Caco-2 (cell line): ENCODE data around the gene RAP1A. TPM values are rescaled to one million over a fixed set of nuclear protein-coding genes. Genes with fewer than 3 reads are reported as not detected.

ENCODE experiments used
- BruUV-seq: library from RNA; stranded (reverse); fragments of 400-500 nt; replicated peaks from 2 replicates; lab custom pipeline; 2021; lab: Mats Ljungman, UMichigan
- CTCF ChIA-PET: fragments of 300-600 bp; sonication (Branson Sonifier 250); formaldehyde crosslinking; loops from one replicate; lab custom pipeline; 2022; ENCODE audit warnings: antibody characterized with exemption; lab: Charles Lee
- POLR2A ChIA-PET: fragments of 300-600 bp; sonication (Branson Sonifier 250); formaldehyde crosslinking; loops from one replicate; lab custom pipeline; 2022; ENCODE audit warnings: antibody characterized with exemption; lab: Charles Lee
- DNase-seq, 2 experiments: peaks; one replicate each; pipeline versions ENCODE4 v3.0.0 to v3.0.0-alpha.2; 2020 to 2022
- H3K27me3 ChIP-seq: replicated peaks from 2 replicates; pipeline ENCODE4 v1.6.0; 2011; ENCODE audit warnings: low read length; ENCODE audit not compliant: control insufficient read depth, insufficient read depth
- H3K36me3 ChIP-seq: 2 replicates; pipeline ENCODE4 v1.5.1; 2011; ENCODE audit warnings: low read length; ENCODE audit not compliant: control insufficient read depth, insufficient read depth
- H3K4me1 ChIP-seq: fragments of 250-450 bp; sonication (Bioruptor Pico); 2 replicates; pipeline ENCODE4 v1.5.1; 2020; ENCODE audit warnings: mild to moderate bottlenecking
- H3K4me3 ChIP-seq: 2 replicates; pipeline ENCODE4 v1.5.1; 2011; ENCODE audit warnings: low read depth, mild to moderate bottlenecking, control low read depth, low read length
- H3K9me3 ChIP-seq: fragments of 250-450 bp; sonication (Bioruptor Pico); 2 replicates; pipeline ENCODE4 v1.5.1; 2020; ENCODE audit warnings: mild to moderate bottlenecking, moderate library complexity
- H3K27ac Mint-ChIP-seq: one replicate; pipeline ENCODE4 v1.8.0; 2022; ENCODE audit warnings: mixed read lengths; ENCODE audit not compliant: unreplicated experiment
- H3K27me3 Mint-ChIP-seq: one replicate; pipeline ENCODE4 v1.8.0; 2022; ENCODE audit warnings: mixed read lengths; ENCODE audit not compliant: insufficient read depth, unreplicated experiment
- H3K36me3 Mint-ChIP-seq: one replicate; pipeline ENCODE4 v1.8.0; 2022; ENCODE audit warnings: mild to moderate bottlenecking, mixed read lengths; ENCODE audit not compliant: insufficient read depth, unreplicated experiment
- H3K4me1 Mint-ChIP-seq: one replicate; pipeline ENCODE4 v1.8.0; 2022; ENCODE audit warnings: low read depth, mixed read lengths; ENCODE audit not compliant: unreplicated experiment
- H3K4me3 Mint-ChIP-seq: one replicate; pipeline ENCODE4 v1.8.0; 2022; ENCODE audit warnings: mild to moderate bottlenecking, moderate library complexity, mixed read lengths; ENCODE audit not compliant: unreplicated experiment
- H3K9me3 Mint-ChIP-seq: one replicate; pipeline ENCODE4 v1.8.0; 2022; ENCODE audit warnings: mixed read lengths; ENCODE audit not compliant: unreplicated experiment
- CTCF ChIP-seq, 2 experiments: fragments of 200-600 bp in 1 of 2; IDR thresholded peaks; 1 replicate in 1 of 2; 2 replicates in 1 of 2; pipeline versions ENCODE4 v1.5.1 to v1.8.0; 2011 to 2022; ENCODE audit warnings: antibody characterized with exemption in 1 of 2, control low read depth in 1 of 2, inconsistent platforms in 1 of 2, low read depth in 1 of 2, low read length in 1 of 2, mild to moderate bottlenecking in 1 of 2, moderate library complexity in 1 of 2; ENCODE audit not compliant: insufficient read depth in 1 of 2, severe bottlenecking in 1 of 2, unreplicated experiment in 1 of 2
- intact Hi-C: fragments of 100-400 bp; cut with micrococcal nuclease; formaldehyde crosslinking; loops from one replicate; pipeline ENCODE4 v1.10.0; 2022; ENCODE audit not compliant: unreplicated experiment
- total RNA-seq: library from RNA; stranded (reverse); gene quantifications from 2 replicates; pipeline ENCODE4 v1.2.3, GENCODE V29; 2022

Gene RAP1A
- total RNA-seq, 1 experiment from 2014 or later, result 64.1 TPM

- H3K27me3 ChIP-seq, result no peaks in the 10 kb centered on the region
- Mint-ChIP-seq H3K4me1 (peaks cover 9% of the 10 kb centered on the region), H3K9me3 (no peaks in the 10 kb centered on the region), H3K27me3 (no peaks in the 10 kb centered on the region), H3K4me3 (no peak overlapping the region), H3K36me3 (peaks cover 20% of the 10 kb centered on the region), H3K27ac (no peak overlapping the region)
- peaks cover 23% of the 10 kb centered on the region for H3K4me1 ChIP-seq
- no peaks in the 10 kb centered on the region for H3K9me3 ChIP-seq
- POLR2A ChIA-PET, result interaction anchor here (0.7 kb wide), 1 partner anchor 18 kb away, joined by 7 read pairs; no protein-coding TSS in a partner anchor
- intact Hi-C loops, result no loop called here
- DNase-seq, result no peak
- H3K4me3 ChIP-seq, result no peak overlapping the region
- CTCF ChIA-PET, result no interaction called here
- TF ChIP-seq CTCF (IDR thresholded peaks at IDR 0.05; ENCODE audit: insufficient read depth in 1 of 2, low read depth in 1 of 2, low read length in 1 of 2, severe bottlenecking in 1 of 2, unreplicated experiment in 1 of 2), result no peak
- no peaks in the 10 kb centered on the region for H3K36me3 ChIP-seq
- no TSS peak for BruUV-seq
These were observed 28.1 kb downstream of the RAP1A start for GRCh38 chr1:111647736-111648135.

- peaks cover 23% of the 10 kb centered on the region for H3K4me1 ChIP-seq
- no peaks in the 10 kb centered on the region for H3K36me3 ChIP-seq
- Mint-ChIP-seq H3K27ac (peak overlapping the region; percentile 50), H3K36me3 (peaks cover 15% of the 10 kb centered on the region), H3K9me3 (no peaks in the 10 kb centered on the region), H3K27me3 (no peaks in the 10 kb centered on the region), H3K4me3 (no peak overlapping the region), H3K4me1 (peaks cover 20% of the 10 kb centered on the region)
- H3K9me3 ChIP-seq, result no peaks in the 10 kb centered on the region
- no peak for DNase-seq
- intact Hi-C loops, result no loop called here
- CTCF ChIA-PET, result no interaction called here
- BruUV-seq, result no TSS peak
- POLR2A ChIA-PET, result interaction anchor here (0.5 kb wide), 1 partner anchor 177 kb away, joined by 4 read pairs; no protein-coding TSS in a partner anchor
- no peak for TF ChIP-seq CTCF (IDR thresholded peaks at IDR 0.05; ENCODE audit: insufficient read depth in 1 of 2, low read depth in 1 of 2, low read length in 1 of 2, severe bottlenecking in 1 of 2, unreplicated experiment in 1 of 2)
- no peak overlapping the region for H3K4me3 ChIP-seq
- H3K27me3 ChIP-seq, result no peaks in the 10 kb centered on the region
These were observed 29.2 kb downstream of the RAP1A start for GRCh38 chr1:111648806-111649205.

- intact Hi-C loops, result no loop called here
- ChIA-PET POLR2A (interaction anchor here (0.5 kb wide), 1 partner anchor 178 kb away, joined by 4 read pairs; no protein-coding TSS in a partner anchor), CTCF (no interaction called here)
- peaks cover 15% of the 10 kb centered on the region for H3K36me3 Mint-ChIP-seq
- Histone ChIP-seq H3K4me3 (no peak overlapping the region), H3K27me3 (no peaks in the 10 kb centered on the region), H3K9me3 (no peaks in the 10 kb centered on the region), H3K36me3 (no peaks in the 10 kb centered on the region), H3K4me1 (peaks cover 23% of the 10 kb centered on the region)
- peaks cover 22% of the 10 kb centered on the region for H3K4me1 Mint-ChIP-seq
- no peaks in the 10 kb centered on the region for H3K9me3 Mint-ChIP-seq
- TF ChIP-seq CTCF (IDR thresholded peaks at IDR 0.05; ENCODE audit: insufficient read depth in 1 of 2, low read depth in 1 of 2, low read length in 1 of 2, severe bottlenecking in 1 of 2, unreplicated experiment in 1 of 2), result no peak
- peak overlapping the region; percentile 50 for H3K27ac Mint-ChIP-seq
- DNase-seq, result no peak
- H3K4me3 Mint-ChIP-seq, result no peak overlapping the region
- no TSS peak for BruUV-seq
- H3K27me3 Mint-ChIP-seq, result no peaks in the 10 kb centered on the region
These were observed 29.6 kb downstream of the RAP1A start for GRCh38 chr1:111649227-111649626.
